Urinary bladder (tissue), 4 donors: Measurements from ENCODE around the gene SMYD4. TPM values are rescaled to one million over a fixed set of nuclear protein-coding genes. Genes with fewer than 3 reads are reported as not detected.
"Not testable (repeated sequence)": the region's sequence is repeated elsewhere in the genome, so short reads cannot be mapped to it uniquely, and the experiment has no call there.

Experiments
- DNase-seq: peaks from one replicate; pipeline ENCODE4 v3.0.0-alpha.2; 2015; ENCODE audit errors: extremely low spot score
- H3K27ac ChIP-seq: one replicate; pipeline ENCODE4 v1.5.1; 2013; ENCODE audit warnings: low read depth, mild to moderate bottlenecking, moderate library complexity
- H3K36me3 ChIP-seq: one replicate; pipeline ENCODE4 v1.6.1; 2013; ENCODE audit warnings: mild to moderate bottlenecking, moderate library complexity; ENCODE audit not compliant: insufficient read depth
- H3K4me1 ChIP-seq: one replicate; pipeline ENCODE4 v1.6.1; 2013; ENCODE audit warnings: mild to moderate bottlenecking, moderate library complexity; ENCODE audit not compliant: insufficient read depth
- H3K4me3 ChIP-seq: one replicate; pipeline ENCODE4 v1.5.1; 2013; ENCODE audit warnings: low read depth, low read length
- WGBS: extraction: QIAGEN DNeasy Blood & Tissue Kit; methylation state at CpG from one replicate; pipeline ENCODE4 v1.1.7; 2013; 5-methylcytosine and 5-hydroxymethylcytosine counted together
- polyA plus RNA-seq: library from polyadenylated mRNA; stranded (reverse); fragments of 200-250 nt; gene quantifications from one replicate; pipeline ENCODE4 v1.2.3, GENCODE V29; 2013
- total RNA-seq: library from RNA; depleted of rRNA; stranded (reverse); fragments of >200 nt; gene quantifications from one replicate; pipeline ENCODE4 v1.2.3, GENCODE V29; 2014
- donor health status: healthy with polysubstance abuse.
- donor health status: healthy.

The SMYD4 gene
- total and polyA plus RNA-seq, 2 donors = 12.8 to 14.1 TPM

DNA sequence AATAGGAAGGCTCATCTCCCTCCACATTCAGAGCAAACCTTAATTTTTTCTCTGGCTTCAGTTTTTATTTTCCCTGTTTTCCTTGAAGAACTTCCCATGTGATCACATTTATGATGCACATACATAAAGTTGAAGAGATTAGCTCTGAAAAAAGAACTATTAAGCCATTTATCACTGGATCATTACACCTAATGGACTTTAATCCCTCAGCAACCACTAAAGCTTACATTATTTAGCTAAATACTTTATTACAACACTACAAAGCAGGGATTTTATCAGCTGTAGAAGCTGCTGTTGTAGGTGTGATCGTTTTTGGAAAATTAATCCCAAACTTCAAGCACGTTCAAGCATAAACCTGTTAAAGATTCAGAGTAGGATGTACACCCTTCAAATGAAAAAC, 21.1 kb downstream of the SMYD4 start:
- DNase-seq = no peak
- Histone ChIP-seq H3K36me3 (no peaks in the 10 kb centered on the region), H3K27ac (no peak overlapping the region), H3K4me1 (no peaks in the 10 kb centered on the region), H3K4me3 (no peak overlapping the region)
- WGBS = 74% methylated on average over 2 of the region's 2 CpGs

DNA sequence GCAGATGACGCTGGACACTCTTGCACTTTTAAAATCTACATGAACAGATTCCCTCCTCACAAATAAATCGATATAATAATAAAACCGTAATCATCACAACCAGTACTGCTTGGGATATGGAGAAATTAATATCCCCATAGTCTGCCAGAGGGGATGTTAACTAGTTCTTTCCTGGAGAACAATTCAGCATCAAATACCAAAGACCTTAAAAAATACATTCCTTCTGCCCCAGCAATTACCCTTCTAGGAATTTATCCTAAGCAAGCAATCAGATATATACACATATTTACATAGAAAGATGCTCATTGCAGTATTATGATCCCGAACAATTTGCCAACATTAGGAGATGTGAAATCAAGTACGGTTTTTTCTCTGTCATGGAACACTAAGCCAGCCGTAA, 21.8 kb downstream of the SMYD4 start:
- no peak for DNase-seq
- Histone ChIP-seq H3K4me1 (no peaks in the 10 kb centered on the region), H3K4me3 (no peak overlapping the region), H3K36me3 (no peaks in the 10 kb centered on the region), H3K27ac (no peak overlapping the region)
- 90% methylated on average over 6 of the region's 6 CpGs for WGBS

DNA sequence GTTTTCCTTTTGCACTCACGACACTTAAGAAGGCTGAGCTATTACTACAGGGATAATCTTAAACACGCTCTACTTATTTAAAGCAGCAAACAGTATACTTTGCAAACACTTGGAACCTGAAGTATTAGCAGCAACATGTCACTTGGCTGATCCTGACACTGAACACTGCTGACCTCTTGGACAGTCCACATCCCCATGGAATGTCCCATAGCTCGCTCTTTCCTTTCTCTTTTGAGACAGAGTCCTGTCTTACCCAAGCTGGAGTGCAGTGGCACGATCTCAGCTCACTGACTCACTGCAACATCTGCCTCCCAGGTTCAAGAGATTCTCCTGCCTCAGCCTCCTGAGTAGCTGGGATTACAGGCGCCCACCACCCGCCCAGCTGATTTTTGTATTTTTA, 26.4 kb downstream of the SMYD4 start:
- no peak for DNase-seq

DNA sequence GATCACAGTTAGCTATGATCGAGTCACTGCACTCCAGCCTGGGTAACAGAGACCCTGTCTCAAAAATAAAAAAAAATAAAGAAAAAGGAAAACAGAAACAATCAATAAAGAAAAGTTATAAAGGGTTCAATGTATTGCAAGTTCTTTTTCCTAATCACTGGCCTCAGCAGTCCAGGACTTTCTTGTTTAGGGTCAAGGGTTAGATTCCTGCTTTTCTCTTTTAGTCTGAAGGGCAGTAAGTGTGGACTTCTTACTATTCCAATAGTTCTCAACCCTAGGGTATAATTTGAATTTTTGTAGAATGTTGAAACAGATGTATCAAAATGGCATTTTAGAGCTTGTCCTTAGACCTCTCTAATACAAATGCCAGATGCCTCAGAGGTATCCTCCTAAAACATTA, 27.3 kb downstream of the SMYD4 start:
- no peaks in the 10 kb centered on the region for H3K36me3 ChIP-seq
- DNase-seq = no peak

More for the DNA sequence above, 26.4 kb downstream of the SMYD4 start:
- no peak overlapping the region for H3K4me3 ChIP-seq
- 87% methylated on average over 6 of the region's 6 CpGs for WGBS
- H3K36me3 ChIP-seq = no peaks in the 10 kb centered on the region
- no peaks in the 10 kb centered on the region for H3K4me1 ChIP-seq
- H3K27ac ChIP-seq = no peak overlapping the region

DNA sequence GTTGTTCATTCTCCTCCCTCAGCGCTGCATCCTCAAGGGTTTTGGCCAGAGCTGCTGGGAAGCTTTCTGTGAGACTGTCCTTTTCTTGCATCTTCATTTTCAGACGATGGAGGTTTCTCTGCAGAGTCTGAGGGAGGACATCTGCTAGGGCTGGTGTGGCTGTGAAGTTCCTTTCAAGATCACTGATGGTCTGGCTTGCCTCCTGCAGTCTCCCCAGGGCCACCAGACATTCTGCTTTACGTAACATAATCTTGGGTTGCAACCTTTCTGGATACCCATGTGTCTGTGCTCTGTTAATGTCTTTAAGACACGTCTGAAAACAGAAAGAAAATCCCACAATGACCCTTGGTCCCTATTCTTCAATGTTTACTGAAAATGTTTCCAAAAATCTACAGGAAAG, 29.0 kb downstream of the SMYD4 start:
- 75% methylated on average over 4 of the region's 4 CpGs for WGBS
- Histone ChIP-seq H3K27ac (no peak overlapping the region), H3K4me3 (no peak overlapping the region), H3K4me1 (no peaks in the 10 kb centered on the region), H3K36me3 (no peaks in the 10 kb centered on the region)
- DNase-seq = no peak

More for the DNA sequence above, 27.3 kb downstream of the SMYD4 start:
- Histone ChIP-seq H3K4me3 (no peak overlapping the region), H3K27ac (no peak overlapping the region), H3K4me1 (no peaks in the 10 kb centered on the region)
- 97% methylated on average over 1 of the region's 1 CpG for WGBS

DNA sequence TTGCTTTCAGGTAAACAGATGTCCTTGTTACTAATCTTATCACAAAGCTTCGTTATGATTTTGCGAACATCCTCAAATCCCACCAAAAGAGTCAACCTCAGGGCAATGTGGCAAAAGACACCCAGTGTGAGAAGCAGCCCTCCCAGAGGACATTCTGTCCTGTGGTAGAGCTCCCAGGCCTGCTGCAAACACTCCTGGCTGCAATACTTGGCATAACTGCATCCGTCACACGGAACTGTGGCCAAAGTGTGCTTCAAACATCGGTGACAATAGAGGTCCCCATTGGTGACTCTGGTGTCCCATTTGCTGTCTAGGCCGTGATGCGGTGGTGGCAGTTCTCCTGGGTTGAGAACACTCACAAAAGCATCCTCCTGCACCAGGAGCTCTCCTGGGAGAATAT, 29.5 kb downstream of the SMYD4 start:
- no peaks in the 10 kb centered on the region for H3K36me3 ChIP-seq
- 96% methylated on average over 7 of the region's 7 CpGs for WGBS
- no peak for DNase-seq
- H3K4me3 ChIP-seq = no peak overlapping the region
- H3K4me1 ChIP-seq = no peaks in the 10 kb centered on the region
- H3K27ac ChIP-seq = no peak overlapping the region

DNA sequence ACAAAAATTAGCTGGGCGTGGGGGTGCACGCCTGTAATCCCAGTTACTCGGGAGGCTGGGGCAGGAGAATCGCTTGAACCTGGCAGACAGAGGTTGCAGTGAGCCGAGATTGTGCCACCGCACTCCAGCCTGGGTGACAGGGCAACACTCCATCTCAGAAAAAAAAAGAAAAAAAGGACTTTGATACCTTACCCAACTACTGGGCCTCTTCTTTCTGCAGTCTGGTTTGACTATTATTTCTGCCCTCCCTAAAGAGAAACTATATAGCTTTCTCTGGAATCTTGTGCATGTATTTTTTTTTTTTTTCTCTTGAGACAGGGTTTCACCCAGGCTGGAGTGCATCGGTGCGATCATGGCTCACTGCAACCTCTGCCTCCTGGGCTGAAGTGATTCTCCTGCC, 31.9 kb downstream of the SMYD4 start:
- not testable (repeated sequence) for H3K4me3 ChIP-seq

DNA sequence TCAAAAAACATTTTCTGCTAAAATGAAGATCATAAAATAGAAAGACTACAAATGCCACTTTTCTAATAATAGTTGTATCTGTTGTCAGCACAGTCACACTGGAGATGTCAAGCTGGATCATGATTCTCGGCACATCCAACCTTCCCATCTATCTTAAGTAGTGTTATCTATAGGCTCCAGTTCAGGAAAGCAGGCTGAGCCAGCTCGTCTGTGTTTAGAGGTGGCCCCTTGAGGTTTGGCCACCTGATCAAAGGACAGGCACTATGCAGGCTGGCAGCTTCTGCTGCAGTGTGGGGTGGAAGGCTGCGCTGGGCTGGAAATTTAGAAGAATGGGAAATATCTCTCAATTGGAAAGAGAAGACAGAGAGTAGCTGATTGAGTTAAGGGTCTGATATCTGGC, 32.4 kb downstream of the SMYD4 start:
- H3K36me3 ChIP-seq = no peaks in the 10 kb centered on the region
- H3K4me1 ChIP-seq = no peaks in the 10 kb centered on the region
- H3K4me3 ChIP-seq = no peak overlapping the region
- no peak overlapping the region for H3K27ac ChIP-seq
- DNase-seq = no peak
- 56% methylated on average over 3 of the region's 3 CpGs for WGBS

More for the DNA sequence above, 31.9 kb downstream of the SMYD4 start:
- H3K36me3 ChIP-seq, H3K27ac ChIP-seq, H3K4me1 ChIP-seq, DNase-seq: not testable (repeated sequence)
- WGBS = 96% methylated on average over 8 of the region's 8 CpGs

DNA sequence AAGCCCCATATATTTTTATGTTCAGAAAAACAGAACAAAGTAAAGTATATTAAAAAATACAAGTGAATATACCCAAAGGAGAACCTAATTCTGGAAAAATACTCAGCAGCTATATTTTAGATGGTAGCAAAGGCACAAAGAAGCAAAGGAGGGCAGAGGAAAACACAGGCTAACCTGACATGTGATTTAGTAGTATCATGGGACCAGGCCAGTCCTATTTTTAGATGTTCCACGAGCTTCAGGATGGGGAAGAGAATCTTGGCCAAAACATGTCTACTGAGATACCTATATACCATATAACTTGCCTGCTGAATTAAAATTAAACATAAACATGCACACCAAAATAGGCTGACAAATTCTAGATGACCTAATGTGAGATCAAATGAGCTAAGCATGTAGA, 32.9 kb downstream of the SMYD4 start:
- 12% methylated on average over 1 of the region's 1 CpG for WGBS
- Histone ChIP-seq H3K4me1 (no peaks in the 10 kb centered on the region), H3K4me3 (no peak overlapping the region), H3K27ac (no peak overlapping the region), H3K36me3 (no peaks in the 10 kb centered on the region)
- no peak for DNase-seq

DNA sequence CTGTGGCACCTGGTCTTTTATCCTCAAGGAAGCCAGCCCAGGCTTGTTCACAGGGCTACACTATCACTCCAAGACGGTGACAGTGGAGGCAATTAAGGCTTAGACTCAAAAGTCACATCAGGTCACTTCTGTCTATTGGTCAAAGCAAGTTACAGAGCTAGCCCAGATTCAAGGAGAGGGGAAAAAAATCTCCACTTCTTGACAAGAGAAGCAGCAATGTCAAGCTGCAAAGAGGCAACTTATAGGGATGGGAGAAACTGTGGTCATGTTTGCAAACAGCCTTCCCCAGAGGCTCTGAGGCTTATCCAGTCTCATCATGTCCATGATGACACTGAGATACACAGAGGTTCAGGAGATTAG, 36.3 kb downstream of the SMYD4 start:
- Histone ChIP-seq H3K4me1 (no peaks in the 10 kb centered on the region), H3K4me3 (no peak overlapping the region), H3K27ac (no peak overlapping the region), H3K36me3 (no peaks in the 10 kb centered on the region)
- WGBS = 44% methylated on average over 1 of the region's 1 CpG
- no peak for DNase-seq

DNA sequence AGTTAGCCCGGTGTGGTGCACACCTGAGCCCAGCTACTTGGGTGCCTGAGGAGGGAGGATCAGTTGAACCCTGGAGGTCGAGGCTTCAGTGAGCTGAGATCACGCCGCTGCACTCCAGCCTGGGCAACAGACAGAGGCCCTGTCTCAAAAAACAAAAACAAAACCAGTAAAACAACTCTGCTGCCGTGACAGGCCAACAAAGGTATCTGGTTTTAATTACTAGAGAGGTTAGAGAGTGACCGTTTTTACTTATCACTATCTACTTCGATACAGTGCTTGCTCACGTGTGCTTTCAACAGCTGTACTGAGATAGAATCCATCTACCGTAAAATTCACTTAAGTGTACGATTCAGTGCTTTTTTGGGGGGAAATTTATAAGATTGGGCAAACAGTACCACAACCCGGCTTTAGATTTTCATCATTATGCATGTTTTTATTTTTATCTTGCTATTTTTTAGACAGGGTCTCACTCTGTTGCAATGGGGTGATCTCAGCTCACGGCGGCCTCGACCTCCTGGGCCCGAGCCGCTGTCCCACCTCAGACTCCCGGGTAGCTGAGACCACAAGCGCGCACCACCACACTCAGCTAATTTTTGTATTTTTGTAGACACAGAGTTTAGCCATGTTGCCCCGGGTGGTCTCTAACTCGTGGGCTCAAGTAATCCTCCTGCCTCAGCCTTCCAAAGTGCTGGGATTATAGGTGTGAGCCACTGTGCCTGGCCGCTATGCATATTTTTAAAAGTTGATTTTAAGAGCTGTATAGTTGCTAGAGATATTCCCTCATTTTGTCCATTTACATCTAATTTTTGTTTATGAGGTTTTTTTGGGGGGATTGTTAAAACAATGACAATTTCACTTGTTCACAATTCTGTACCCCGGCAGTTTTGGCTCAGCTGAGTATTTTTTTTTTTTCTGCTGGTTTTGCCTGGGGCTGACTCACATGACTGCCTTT, 36.9 kb downstream of the SMYD4 start:
- no peaks in the 10 kb centered on the region for H3K4me1 ChIP-seq
- DNase-seq = no peak
- H3K4me3 ChIP-seq = no peak overlapping the region
- H3K36me3 ChIP-seq = no peaks in the 10 kb centered on the region
- H3K27ac ChIP-seq = no peak overlapping the region
- WGBS = 84% methylated on average over 23 of the region's 23 CpGs

DNA sequence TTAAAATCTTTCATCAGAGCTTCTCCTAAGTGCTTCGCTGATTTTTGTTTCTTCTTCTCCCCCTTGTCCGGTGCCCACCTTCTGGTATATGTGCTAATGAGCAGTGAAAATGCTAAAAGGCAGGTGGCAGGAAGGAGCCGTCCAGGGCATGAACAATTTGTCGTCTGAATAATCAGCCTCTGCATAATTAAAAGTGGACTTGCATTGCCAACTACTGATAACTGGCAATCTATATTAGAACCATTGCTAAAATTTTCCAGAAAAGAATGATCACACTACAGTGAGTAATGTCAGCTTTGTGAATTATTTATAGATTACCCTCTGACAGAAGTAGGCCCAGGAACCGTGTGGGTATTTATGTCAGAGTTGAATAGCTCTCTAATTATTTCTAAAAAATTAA, 39.8 kb downstream of the SMYD4 start:
- H3K4me1 ChIP-seq = no peaks in the 10 kb centered on the region
- H3K36me3 ChIP-seq = no peaks in the 10 kb centered on the region
- WGBS = 81% methylated on average over 5 of the region's 5 CpGs
- no peak overlapping the region for H3K4me3 ChIP-seq
- DNase-seq = no peak
- peak overlapping the region; percentile 30 for H3K27ac ChIP-seq

DNA sequence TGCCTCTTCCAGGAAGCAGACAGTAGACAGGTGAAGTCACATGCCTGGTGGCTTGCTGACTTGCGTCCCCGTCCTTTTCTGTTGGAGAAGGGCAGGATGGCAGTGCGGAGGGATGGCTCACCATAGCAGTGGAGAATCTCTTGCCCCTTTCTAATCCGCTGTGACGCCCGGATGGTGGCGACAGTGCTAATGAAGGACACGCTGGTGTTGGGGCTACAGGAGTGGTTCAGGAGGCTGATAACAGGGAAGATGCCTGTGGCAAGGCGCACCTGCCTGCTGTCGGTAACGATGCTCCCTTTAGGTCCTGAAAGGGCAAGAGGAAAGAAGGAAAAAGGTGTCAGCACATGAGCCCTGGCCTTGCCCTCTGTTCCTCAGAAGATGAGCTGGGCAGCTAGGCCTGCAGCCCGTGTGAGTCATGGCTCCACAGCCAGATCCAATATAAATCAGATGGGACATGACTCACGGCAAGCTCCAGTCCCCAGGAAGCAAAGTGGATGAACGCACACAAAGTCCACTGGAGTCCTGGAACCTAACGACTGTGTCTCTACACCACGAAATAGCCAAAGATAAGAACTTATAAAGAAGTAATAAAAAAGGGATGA, 42.3 kb downstream of the SMYD4 start:
- DNase-seq = no peak
- WGBS = 60% methylated on average over 16 of the region's 16 CpGs
- Histone ChIP-seq H3K4me1 (no peaks in the 10 kb centered on the region), H3K27ac (peak overlapping the region; percentile 95), H3K4me3 (no peak overlapping the region), H3K36me3 (no peaks in the 10 kb centered on the region)

DNA sequence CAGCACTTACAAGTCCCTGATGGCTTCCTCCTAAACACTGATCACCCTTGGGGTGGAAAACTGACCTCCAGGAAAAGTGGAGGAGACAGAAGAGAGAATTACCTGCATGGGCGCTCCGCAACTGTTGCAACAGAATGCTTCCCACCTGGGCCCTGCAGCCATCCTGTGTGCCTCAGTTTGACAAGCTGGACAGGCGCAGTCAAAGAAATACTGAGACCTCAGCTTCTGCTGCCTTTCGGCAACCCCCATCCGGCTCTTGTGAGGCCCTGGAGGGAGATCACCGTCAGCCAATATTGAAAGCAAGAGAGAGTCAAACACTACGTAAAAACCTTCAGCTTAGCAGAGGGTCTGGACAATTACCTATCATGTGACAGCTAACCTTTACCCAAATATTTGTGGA, 43.0 kb downstream of the SMYD4 start:
- peak overlapping the region; percentile 95 for H3K27ac ChIP-seq
- H3K4me3 ChIP-seq = no peak overlapping the region
- 72% methylated on average over 7 of the region's 7 CpGs for WGBS
- no peaks in the 10 kb centered on the region for H3K4me1 ChIP-seq
- H3K36me3 ChIP-seq = no peaks in the 10 kb centered on the region
- DNase-seq = no peak
